ENCODE data around the gene CORO1C. TPM values are rescaled to one million over a fixed set of nuclear protein-coding genes. Genes with fewer than 3 reads are reported as not detected.

The CORO1C gene
- total RNA-seq, 1 donor from 2014 or later: 166 TPM

DNA sequence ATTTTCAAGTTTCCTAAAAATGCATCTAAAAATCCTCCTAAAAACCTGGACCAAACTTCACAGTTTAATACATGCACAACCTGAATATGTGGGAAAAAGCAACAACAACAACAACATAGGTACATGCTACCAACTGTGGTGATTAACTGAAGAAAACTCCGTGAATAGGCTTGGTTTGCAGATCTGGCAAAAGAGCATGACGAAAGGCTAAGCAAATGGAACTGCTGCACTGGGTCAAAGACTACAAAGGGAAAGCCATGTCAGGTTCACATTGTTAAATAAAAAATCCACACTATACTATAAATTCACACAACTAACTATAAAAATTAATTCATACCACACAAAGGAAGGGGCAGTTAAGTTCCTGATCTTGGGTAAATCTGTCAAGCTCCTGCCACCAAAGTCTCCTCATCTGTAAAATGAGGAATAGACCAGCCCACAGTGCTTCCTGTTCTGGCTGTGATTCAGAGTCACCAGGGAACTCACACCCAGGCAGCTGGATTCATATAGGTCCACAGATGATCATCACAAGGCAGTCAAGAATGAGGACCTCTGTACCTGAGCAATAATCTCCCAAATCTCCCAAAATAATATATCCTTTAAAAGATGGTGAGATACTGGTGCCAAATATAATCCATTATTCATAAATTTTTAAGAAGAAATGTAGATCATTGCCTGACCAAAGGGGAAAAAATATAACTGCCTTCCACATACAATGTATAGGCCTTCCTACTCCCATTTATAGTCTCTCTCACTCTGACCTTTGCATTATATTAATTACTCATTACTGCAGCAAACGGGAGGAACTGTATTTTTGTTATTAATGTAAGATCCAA lies 7.0 kb downstream of the CORO1C start:
- no peak for DNase-seq

DNA sequence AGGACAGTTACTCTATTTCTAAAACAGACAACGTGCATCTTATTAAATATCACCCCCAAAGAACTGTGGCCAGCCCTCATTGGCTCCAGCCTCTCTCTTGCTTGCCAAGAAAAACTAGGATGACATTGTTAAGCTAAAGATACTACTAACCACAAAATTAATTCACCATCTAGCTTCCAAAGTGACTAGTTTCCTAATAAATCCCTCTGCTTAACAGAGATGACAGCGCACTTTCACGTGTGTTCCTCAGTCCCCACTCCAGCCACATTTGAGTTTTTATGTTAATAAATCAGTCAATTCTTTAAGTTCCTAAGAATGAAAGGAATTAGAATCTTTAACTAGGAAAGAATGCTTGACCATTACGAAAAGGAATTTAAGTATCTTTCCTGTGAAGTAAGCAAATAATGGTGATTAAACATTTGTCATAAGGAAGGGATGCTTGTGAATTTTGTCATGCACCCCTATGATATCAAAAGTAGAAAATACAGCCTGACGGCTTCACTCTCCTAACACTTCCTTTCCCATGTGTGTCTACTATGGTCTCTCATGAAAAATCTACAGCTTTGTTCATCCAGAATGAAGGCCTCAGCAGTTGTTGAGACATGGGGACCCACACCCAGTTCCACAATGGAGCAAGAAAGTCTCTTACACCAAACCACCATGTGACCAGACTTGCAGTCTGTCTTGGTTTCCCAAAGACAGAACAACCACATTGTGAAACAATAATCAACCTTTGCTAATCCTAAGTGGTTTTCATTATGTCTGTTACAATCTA lies 8.1 kb downstream of the CORO1C start:
- DNase-seq: no peak

DNA sequence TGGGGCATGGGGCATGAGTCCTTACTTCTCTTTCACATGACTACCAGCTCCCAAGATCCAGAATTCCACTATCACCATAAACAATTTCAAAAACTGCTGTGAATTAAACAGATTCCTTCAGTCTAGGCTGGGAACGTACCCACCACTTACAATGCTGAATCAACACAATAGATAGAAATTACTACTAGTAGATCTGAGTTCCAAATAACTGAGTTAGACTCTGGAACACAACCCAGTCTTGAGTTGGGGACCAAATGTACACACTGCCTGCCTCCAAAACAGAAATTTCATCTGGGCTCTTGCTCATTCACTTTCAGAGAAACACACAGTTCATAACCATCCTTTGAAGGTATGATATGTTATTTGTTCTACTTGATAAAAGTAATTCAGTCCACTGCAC lies 8.9 kb downstream of the CORO1C start:
- DNase-seq: no peak

DNA sequence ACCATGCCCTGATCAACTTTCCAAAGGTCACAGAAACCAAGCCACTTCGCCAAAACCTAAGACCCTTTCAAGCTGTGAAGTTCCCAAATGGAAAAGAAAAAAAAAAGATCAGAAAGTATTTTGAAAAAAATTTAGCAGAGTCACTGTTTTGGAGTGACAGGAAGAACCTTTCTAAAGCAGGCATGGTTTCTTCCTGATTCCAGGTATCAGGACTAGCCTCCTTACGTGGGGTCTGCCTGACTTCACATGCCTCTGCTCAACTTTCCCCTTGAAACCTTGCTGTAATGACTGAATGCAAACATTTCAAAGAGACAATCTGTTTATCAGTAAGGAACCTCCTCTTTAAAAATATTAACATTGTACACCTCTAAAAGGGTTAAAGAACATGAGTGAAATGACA lies 9.5 kb downstream of the CORO1C start:
- no peak for DNase-seq

DNA sequence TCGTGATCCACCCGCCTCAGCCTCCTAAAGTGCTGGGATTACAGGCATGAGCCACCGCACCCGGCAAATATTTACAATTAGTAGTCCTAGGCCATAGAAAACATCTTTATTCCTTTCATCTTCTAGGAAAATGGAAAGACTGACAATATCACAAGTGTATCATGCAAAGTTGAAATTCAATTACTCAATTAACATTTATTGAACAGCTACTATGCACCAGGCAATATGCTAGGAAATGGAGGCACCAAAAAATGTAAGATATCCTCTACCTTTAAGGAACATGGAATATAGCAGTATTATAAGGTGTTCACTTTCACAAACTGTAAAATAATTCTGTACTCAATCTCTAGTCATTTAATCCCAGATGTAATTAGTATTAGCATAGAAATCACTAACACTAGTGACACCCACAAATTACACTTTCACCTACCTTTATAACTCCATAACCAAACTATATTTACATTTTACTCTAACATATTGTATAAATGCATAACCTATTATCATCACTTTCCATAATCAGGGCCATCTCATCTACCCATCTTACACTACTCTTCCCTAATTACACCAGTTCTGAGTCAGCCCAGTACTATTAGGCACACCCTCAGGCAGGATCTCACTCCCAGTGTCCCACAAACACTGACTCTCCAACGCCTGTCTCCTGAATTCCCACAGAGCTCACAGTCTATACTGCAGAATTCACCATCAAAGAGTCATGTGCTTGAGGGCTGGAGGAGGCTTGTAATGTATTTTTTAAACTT lies 10.4 kb downstream of the CORO1C start:
- no peak for DNase-seq

DNA sequence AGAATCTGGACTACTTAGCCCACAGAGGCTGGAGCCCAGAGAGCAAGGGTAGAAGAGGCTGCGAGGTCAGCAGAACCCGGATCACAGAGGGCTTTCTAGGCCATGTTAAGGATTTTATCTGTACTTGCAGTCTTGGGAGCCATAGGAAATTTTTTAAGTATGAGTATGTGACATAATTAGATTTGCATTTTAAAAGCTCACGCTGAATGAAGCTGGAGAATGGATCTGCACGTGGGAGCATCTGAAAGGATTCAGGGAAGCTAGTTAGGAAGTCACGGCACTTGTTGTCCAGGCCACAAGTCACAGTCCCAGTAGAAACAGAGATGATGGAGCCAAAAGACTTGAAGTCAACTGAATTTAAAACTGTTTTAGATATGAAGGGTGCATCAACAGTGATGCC lies 14.1 kb downstream of the CORO1C start:
- no peak for DNase-seq

DNA sequence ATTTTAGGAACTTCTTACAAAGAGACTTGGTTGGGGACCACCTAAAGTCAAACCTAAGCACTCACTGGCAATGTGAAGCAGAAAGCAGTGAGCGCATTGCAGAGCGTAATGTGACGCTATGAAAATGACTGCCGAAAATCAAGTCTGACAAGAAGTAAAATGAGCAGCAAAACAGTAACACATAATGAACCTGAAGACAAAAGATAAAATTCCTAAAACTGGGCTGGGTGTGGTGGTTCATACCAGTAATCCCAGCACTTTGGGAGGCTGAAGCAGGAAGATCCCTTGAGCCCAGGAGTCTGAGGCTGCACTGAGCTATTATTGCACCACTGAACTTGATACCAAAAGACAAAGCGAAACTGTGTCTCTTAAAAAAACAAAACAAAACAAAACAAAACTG lies 16.5 kb downstream of the CORO1C start:
- no peak for DNase-seq

DNA sequence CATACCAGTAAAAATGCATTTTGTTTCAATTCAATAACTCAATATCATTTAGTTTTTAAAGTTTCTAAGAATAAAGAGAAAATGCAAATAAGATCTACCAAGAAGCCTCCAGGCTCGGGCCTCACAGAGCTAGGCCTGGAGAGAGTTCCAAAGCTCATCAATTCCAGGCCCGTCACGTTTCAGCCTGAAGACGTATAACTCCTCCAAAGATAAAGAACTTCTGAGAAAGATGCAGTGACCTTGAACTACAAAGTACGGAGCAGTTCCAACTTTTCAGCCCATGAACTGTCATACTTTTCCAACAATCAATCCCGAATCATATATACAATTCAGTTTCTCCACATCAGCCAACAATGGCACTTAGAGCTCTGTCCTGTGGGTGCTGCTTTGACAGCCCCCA lies 17.8 kb downstream of the CORO1C start:
- no peak for DNase-seq

DNA sequence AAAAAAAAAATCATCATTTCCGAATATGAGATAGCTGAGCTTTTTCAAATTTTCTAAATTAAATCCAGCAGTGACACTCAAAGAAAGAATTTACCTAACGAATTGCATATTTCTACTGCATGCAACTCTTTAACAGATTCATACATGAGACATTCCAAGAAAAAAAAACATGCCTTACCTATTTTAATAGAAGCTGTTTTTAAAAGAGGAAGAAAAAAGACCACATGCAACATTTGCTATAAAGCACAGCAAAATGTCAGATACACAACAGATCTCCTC lies 18.5 kb downstream of the CORO1C start:
- DNase-seq: no peak

DNA sequence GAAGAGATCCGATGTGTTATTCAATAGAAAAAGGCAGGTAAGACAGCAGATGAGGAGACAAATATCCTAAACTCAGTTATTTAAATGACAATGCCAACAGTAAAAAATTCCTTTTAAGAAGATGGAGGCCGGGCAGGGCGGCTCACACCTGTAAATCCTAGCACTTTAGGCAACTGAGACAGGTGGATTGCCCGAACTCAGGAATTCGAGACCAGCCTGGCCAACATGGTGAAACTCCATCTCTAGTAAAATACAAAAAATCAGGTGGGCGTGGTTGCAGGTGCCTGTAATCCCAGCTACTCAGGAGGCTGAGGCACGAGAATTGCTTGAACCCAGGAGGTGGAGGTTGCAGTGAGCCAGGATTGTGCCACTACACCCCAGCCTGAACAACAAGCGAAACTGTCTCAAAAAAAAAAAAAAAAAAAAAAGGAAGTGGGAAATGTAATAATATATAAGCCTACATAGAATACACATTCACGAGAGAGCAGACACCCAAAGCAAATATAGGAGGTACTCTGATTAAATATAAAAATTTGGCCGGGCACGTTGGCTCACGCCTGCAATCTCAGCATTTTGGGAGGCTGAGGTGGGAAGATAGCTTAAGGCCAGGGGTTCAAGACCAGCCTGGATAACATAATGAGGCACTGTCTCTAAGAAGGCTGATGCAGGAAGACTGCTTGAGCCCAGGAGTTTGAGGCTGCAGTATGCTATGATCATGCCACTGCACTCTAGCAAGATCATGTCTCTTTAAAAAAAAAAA lies 19.0 kb downstream of the CORO1C start:
- no peak for DNase-seq

DNA sequence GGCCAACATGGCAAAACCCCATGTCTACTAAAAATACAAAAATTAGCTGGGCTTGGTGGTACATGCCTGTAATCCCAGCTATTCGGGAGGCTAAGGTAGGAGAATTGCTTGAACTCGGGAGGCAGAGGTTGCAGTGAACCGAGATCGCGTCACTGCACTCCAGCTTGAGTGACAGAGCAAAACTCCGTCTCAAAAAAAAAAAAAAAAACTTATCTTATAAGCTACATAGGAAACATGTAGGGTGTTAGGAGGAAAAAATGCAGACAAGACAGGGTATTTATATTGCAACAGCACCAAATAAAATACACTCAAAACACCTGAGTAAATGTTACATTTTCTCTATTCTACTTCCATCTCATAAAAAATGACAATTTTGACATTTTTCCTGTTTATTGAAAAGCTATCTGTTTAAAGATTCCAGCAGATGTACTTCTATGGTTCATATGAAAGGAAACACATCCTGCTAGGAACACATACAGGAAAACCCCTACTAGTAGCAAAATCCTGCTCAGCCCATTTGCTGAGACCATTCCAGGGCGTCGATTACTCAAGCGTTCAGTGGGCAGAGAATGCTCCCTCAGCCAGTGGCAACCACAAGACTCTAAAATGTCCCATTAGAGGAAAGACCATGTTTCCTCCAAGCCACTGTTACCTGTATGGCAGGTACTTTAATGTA lies 19.7 kb downstream of the CORO1C start:
- DNase-seq: no peak

DNA sequence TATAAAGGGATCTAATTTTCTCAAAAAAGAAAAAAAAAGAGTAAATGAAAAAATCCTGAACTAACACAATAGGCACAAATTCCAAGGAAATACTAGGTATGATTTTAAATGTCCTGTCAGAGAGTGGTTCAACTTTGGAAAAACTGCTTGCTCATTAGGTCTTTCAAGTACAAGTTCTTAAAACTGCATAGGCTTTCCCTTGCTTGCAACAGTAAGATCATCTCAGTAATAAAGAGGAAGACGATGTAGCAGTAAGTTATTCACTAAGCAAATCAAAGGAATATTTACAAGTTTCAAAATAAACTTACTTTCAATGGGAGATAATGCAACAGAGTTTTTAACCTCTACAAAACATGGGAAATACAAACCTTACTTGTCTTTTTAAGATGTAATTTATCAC lies 21.6 kb downstream of the CORO1C start:
- DNase-seq: no peak

DNA sequence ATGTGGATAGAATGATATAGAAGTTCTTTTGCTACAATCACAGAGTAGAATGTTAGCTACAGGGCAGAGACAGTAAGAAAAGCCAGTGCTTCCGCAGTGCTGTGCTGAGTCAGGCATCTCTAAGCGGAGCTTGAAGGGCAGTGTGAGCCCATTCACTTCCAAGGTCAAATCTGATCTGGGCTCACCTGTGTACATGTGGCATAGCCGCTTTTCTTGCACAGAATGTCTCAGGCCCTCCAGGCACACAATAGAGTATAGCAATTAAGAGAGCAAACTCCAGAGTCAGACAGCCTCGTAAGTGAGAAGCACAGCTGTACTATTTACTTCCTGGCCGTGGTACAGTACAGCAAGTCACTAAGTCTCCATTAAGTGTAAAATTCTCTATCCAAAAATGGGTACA lies 26.8 kb downstream of the CORO1C start:
- DNase-seq: no peak

DNA sequence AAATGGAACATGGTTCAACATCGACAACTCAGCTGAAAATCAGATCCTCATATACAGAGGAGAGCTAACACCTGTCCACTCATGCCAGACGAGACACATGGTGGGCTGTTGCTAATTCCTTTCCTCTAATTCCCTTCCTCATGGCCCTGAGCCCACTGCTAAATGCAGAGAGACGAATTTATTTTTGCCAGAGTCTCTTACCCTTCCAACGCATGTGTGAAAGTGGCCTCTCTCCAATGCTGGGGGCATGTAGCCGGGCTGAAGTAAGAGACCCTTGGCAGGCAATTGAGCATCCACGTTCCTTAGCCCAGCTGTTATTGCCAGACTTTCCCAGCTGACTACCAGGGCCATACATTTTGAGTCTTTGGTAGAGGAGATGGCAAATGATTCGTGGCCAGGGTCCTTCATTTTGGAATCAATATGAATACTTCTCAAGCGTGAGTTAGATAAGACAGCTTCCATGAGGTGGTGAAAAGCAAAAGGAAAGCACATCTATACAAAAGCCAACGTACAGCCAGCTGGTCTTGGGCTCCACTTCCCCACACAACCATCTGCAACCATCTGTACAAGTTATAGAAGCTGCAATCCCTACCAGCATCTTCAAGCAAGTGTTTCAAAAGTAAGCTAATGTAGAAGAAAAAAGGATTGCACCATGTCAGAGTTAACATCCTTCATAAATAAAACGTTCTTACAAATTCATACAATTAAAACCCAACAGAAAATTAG lies 28.6 kb downstream of the CORO1C start:
- no peak for DNase-seq

DNA sequence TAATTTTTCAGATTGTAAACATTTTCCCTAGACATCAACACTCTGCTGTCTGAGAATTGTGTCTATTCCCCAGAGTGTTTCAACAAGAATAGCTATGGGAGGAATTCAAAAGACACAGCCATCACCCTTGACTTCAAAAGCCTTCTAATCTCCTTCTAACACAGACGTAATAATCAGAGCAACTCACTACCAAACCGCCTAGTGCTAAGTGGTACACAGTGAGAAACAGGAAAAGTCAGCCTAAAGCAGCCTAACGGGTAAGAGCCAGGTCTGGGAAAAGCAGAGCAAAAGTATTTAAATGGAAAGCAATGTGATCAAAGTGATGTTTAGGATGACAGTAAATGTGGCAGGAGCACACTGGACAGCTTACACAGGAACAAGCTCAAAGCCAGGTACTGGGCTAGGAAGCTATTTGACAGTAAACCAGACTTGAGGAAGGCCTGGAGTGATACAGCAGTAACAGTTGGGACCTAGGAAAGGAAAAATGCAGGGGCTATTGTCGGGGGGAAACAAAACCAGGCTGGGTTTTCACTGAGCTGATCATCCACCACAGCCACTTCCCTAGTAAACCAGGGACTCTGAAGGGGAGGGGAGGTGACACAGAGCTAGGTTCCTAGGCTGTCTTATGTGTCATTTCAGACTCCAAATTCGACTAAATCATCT lies 29.4 kb downstream of the CORO1C start:
- no peak for DNase-seq

DNA sequence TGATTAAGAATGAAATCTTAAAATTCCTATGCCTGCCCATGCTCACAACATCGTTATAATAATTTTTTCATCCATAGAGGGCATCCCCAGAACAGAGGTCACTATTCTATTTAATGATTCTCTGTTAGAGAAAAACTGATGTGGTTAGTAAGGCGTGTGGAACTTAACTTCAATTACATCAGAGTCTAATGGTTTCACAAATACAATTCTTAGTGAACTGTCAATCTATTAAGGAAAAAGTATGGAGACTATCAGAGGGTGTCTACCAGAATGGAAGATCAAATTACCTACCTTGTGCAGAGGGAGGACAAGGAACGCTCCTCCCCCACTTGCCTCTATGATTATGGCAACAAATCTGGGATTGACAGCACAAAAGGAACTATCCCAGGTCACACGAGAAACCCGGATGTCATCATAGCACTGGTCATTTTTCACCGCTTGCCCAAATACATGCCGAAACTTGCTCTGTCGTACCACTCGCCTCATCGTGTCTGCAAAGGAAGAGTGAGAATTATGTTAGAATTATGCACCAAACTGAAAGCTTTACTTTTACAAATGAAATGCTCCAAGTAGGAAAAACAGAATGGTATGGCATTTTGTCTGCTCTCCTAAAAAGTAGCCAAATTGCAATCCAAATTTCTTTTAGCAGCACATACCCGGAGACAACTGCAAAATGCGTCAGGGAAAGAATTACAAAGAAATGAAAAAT lies 30.3 kb downstream of the CORO1C start:
- DNase-seq: no peak

DNA sequence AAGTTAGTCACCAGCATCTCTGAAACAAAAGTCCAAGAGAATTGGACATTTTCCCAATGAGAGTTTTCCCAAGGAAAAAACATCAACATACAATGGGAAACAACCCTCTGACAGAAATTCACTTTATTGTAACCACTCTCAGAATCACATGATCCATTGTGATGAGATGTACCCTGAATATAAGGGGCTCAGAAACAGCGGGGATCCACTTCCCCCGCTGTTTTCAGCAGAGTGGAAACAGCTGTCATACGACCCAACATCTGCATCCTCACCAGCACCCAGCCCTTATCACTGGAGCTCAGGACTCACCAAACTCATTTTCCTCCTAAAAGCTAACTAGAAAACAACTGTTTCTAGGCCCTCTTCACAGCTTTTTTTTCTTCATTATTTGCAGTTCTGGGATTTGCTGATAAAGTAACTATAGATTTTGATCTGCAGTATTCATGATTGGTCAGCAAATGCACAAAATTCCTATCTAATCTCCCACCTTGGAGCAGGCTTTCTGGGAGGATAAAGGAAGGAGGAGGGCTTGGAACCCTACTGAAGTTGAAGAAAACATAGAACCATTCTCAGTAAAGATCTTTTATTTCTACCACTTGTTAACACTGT lies 31.3 kb downstream of the CORO1C start:
- DNase-seq: no peak

DNA sequence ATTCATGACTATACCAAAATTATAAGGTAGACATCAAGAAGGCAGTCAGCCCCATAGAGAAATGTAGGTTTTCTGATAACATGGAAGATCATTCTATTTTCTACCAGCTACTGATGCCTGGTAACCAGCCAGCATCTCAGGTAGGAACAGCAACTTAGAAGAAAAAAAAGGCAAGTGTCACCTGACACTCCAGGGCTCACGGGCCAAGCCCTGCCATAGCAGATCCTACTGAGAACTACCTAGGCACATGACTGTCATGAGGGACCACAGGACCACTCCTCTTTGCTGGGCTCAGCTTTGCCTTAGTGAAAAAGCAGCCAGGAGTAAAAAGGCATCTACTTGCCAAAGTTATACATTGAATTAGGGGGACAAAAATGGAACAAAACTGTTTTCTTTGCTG lies 33.4 kb downstream of the CORO1C start:
- DNase-seq: no peak

DNA sequence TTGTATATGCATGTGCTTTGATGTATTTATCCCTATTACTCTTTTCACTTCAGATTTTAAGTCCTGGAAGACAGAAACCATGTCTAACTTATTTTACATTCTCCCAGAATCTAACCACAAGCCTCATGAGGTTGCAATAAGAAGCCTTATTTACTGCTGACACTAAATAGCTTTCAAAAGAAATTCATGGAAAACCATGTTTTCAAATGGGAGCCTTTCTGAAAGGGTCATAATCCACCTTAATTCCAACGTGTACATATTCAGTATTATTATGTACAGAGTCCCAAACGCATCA lies 34.4 kb downstream of the CORO1C start:
- no peak for DNase-seq

All from occipital lobe (tissue), 2 donors.